Stimulated activated CD8-positive, alpha-beta memory T cell treated with anti-CD3 and anti-CD28 coated beads, Interleukin-4, amount 100 ng/mL, for 4 hours (primary cell): Measurements from ENCODE around the gene TIMM50.

Source experiments
- DNase-seq, 2 donors: peaks; one replicate each; pipeline ENCODE4 v3.0.0-alpha.2; 2020; ENCODE audit warnings: low read depth in 2 of 2, low spot score in 1 of 2

TIMM50 gene

DNA sequence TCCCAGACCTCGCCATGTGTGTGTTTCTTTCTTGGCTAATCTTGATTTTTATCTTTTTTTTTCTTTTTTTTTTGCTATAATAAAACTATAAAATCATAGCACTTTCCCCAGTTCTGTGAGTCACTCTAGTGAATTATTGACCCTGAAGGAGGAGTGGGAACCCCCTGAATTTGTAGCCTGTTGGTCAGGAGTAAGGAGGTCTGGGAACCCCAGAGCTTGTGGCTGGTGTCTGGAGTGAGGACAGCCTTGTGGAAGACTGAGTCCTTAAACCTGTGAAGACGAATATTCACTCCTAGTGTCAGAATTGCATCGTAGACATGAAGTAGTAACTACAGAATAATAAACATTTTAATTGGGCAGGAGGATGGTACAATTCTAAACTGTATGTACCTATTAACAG lies 44.6 kb downstream of the TIMM50 start:
- DNase-seq: no peak

DNA sequence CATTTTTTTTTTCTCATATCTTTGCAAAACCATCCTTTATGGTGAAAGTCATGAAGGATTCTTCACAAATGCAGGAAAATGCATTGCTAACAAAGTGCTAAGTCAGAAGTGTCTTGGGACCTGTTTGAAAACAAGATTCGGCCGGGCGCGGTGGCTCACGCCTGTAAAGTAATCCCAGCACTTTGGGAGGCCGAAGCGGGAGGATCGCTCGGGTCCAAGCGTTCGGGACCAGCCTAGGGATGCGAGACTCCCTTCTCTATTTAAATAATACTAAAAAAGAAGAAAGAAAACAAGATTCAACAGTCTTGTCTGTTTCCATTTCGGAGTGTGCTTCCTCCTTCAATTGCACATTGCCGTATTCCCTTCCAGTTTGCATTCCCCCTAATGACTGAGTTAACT lies 51.2 kb downstream of the TIMM50 start:
- no peak for DNase-seq

DNA sequence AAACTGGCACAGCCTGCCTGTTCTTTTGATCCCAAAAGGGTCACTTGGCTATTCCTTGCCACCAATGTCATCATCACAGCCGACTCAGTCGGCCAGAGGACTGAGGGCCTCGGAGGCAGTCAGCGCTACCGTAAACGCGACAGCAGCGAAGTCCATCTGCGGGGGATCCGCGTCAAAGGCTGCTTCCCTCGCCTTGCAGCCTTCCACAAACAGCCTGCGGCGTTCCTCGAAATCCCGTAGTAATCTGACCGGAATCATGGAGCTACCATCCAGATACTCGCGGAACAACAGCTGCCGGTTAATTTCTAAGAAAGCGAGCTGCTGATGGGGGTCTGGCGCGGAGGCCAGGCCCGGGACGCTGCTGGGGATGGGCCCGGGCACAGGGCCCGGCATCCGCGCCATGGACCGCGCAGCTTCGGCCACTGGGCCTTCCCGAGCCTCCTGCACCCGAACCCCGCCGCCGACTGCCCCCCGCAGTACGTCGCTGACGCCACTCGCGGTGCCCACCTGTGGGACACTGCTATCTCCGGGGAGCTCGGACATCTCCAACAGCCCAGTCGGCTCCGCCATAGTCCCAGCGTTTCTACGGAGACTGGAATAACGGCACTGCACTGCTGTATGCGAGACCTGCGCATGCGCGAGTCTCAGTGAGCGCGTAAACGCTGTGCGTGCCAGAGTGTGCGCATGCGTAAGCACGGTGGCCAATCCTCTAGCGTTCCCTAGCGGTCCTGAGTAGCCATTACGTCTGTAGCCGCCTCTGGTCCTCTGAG lies 51.8 kb downstream of the TIMM50 start, which contains the start of gene EID2B:
Gene EID2B (minus strand): TSS at position 620 of the 770 bp plus-strand sequence. CDS start 50 bp downstream, at position 570.
- DNase-seq: peak; percentile 86

DNA sequence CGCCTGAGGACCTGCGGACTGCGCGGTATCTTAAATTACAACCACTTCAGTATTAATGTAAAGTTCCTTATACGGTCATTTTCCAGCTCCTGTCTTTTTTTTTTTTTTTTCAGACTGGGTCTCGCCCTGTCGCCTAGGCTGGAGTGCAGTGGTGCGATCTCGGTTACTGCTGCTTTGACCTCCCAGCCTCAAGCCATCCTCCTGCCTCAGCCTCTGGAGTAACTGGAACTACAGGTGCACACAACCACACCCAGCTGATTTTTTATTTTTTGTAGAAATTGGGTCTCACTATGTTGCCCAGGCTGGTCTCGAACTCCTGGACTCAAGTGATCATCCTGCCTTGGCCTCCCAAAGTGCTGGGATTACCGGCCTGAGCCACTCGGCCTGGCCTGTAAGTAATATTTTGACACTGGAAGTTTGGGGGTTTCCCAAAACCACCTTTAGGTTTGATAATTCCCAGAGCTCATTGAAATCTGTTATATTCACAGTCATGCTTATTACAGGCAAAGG lies 52.4 kb downstream of the TIMM50 start:
- no peak for DNase-seq

DNA sequence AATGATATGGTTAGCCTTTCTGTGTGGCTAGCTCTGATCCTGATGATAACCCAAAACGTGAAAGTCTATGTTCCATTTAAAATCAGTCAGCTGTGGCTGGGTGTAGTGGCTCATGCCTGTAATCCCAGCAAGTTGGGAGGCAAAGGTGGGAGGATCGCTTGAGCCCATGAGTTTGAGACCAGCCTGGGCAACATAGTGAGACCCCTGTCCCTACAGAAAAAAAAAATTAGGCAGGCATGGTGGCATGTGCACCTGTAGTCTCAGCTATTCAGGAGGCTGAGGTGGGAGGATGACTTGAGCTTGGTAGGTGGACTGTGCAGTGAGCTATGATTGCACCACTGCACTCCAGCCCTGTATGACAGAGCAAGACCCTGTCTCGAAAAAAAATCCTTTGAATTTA lies 53.2 kb downstream of the TIMM50 start:
- DNase-seq: no peak

DNA sequence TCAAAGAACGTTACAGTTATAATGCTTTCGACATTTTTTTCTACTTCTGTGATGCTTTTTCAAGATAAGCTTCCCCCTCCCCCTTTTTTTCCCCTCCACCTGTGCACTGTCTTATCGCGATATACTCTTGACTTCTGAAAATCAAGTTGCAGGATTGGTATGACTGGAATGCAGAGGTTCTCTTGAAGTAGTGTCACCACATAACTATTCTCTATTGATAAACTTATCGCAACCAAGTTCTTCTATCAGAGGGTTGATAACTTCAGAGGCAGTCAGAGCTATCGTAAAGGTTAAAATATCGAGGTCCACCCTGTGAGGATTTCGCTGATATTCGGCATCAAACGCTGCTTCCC lies 58.5 kb downstream of the TIMM50 start:
- no peak for DNase-seq

DNA sequence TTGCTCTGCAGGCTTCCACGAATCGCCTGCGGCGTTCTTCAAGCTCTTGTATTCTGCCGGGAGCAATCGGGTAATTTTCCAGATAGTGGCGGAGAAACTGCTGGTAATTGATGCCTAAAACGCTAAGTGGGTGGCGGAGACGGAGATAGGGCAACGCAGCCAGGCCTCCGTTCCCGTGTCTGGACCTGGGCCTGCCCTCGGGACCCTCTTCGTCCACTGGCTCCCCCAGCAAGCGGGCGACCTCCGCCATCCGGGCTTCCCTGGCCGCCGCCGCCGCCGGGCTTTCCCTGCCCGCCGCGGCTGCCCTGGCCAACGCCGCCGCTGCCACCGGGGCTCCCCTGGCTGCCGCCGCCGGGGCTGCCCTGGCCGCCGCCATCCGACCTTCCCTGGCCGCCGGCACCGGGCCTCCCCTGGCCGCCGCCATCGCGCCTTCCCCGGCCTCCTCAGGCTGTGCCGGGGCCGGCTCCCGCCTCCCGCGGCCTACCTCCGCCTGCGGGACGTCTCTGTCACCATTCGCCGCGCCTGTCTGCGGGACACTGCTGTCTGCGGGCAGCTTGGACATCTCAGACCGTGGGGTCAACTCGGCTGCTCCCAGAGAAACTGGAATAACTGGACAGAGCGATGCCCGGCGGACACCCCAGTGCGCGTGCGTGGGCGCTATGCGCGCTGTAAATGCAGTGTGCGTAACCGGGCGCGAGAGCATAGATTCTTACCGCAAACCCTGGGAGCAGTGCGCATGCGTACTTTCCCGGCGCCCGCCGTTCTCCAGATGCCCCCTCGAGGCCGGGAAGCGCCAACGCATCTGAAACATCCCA lies 59.1 kb downstream of the TIMM50 start, which contains the start of gene EID2:
Gene EID2 (minus strand): TSS at position 644 of the 815 bp plus-strand sequence. CDS start 82 bp downstream, at position 562.
- DNase-seq: peak; percentile 91 to 94

DNA sequence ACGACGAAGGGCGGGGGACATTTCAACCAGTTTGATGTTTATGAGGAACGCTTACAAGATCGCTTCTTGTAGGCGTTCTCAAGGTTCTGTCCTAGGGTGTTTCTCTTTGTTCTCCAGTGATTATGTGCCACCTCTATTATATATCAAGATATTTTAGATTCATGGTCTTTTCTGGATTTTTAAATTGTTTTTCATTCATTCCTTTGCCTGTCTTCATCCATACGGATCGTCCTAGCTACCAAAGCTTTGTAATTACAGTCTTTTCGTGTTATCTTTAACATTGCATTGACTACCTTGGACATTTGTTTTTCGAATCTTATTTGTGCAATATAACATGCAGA lies 59.7 kb downstream of the TIMM50 start:
- DNase-seq: no peak
